DMS153 treated with DMSO at 0.1 percent for 48 hours (cell line): Measurements from ENCODE around the gene ANKRD55.

Source experiments
- DNase-seq: peaks from one replicate; lab custom pipeline; 2025; ENCODE audit not compliant: unreplicated experiment; lab: John Stamatoyannopoulos, UW

ANKRD55 gene

GRCh38 chr5:56053363-56053762 lies 179.8 kb downstream of the ANKRD55 start:
- DNase-seq: no peak

- no peak for DNase-seq
Observed at GRCh38 chr5:56052735-56053134, 180.4 kb downstream of the ANKRD55 start.

- no peak for DNase-seq
Observed at GRCh38 chr5:56050551-56051255, 182.4 kb downstream of the ANKRD55 start.
